Limb (tissue), 2 donors: Measurements from ENCODE around the gene GRIK4.

Source experiments
- DNase-seq, 2 donors: peaks; one replicate each; pipeline ENCODE4 v3.0.0-alpha.2; 2016; ENCODE audit errors: extremely low spot score in 2 of 2

Gene GRIK4

GRCh38 chr11:120801801-120802689, 290.5 kb downstream of the GRIK4 start:
- peak; percentile 57 to 81 for DNase-seq

- no peak for DNase-seq
These were observed 294.5 kb downstream of the GRIK4 start for GRCh38 chr11:120805960-120806555.

- no peak for DNase-seq
These were observed 296.0 kb downstream of the GRIK4 start for GRCh38 chr11:120807414-120808150.

- DNase-seq: no peak
These were observed 297.1 kb downstream of the GRIK4 start for GRCh38 chr11:120808616-120809050.

GRCh38 chr11:120810251-120810650, 298.7 kb downstream of the GRIK4 start:
- DNase-seq: no peak

GRCh38 chr11:120811199-120811598, 299.7 kb downstream of the GRIK4 start:
- no peak for DNase-seq

GRCh38 chr11:120811731-120812130, 300.2 kb downstream of the GRIK4 start:
- no peak for DNase-seq

- DNase-seq: no peak
These were observed 303.2 kb downstream of the GRIK4 start for GRCh38 chr11:120814531-120815318.

GRCh38 chr11:120815319-120816100, 304.0 kb downstream of the GRIK4 start:
- DNase-seq: no peak

GRCh38 chr11:120816176-120816575, 304.6 kb downstream of the GRIK4 start:
- DNase-seq: no peak

- DNase-seq: no peak
These were observed 305.2 kb downstream of the GRIK4 start for GRCh38 chr11:120816711-120817110.

GRCh38 chr11:120817158-120817557, 305.6 kb downstream of the GRIK4 start:
- no peak for DNase-seq

- no peak for DNase-seq
These were observed 306.5 kb downstream of the GRIK4 start for GRCh38 chr11:120818097-120818496.

- no peak for DNase-seq
These were observed 307.5 kb downstream of the GRIK4 start for GRCh38 chr11:120819003-120819402.

GRCh38 chr11:120819437-120820365, 308.2 kb downstream of the GRIK4 start:
- no peak for DNase-seq

GRCh38 chr11:120823159-120823558, 311.6 kb downstream of the GRIK4 start:
- DNase-seq: no peak

- DNase-seq: no peak
These were observed 312.7 kb downstream of the GRIK4 start for GRCh38 chr11:120824242-120824641.

GRCh38 chr11:120827198-120827597, 315.6 kb downstream of the GRIK4 start:
- no peak for DNase-seq

- no peak for DNase-seq
These were observed 316.3 kb downstream of the GRIK4 start for GRCh38 chr11:120827820-120828219.
